ENCODE data around the gene AARS2. TPM values are rescaled to one million over a fixed set of nuclear protein-coding genes. Genes with fewer than 3 reads are reported as not detected.

The AARS2 gene
- total RNA-seq, 4 donors from 2014 or later, result 14.2 to 23.1 (median 17.7) TPM

- H3K27ac ChIP-seq, result peak overlapping the region in 1 of 4 donors; percentile 71
- H3K27me3 ChIP-seq, result peaks cover 0 to 23% of the 10 kb centered on the region in 2 donors
- no peaks in the 10 kb centered on the region for H3K36me3 ChIP-seq
- H3K4me1 ChIP-seq, result peaks cover 0 to 51% (median 4%) of the 10 kb centered on the region in 4 donors
- 50% methylated on average over 6 of the region's 6 CpGs for WGBS, 2 donors
- no peaks in the 10 kb centered on the region for H3K9me3 ChIP-seq
- H3K4me3 ChIP-seq, result peak overlapping the region in 3 of 4 donors; percentile 1 to 42 (median 23)
- DNase-seq (ENCODE audit: low spot score in 2 of 2), result peak in 1 of 2 donors; percentile 40
- TF ChIP-seq CTCF (IDR thresholded peaks at IDR 0.05), result no peak
- TF ChIP-seq EP300 (IDR thresholded peaks at IDR 0.05), result peak in 1 of 2 donors; percentile 12
Observed at GRCh38 chr6:44342052-44342451, 28.9 kb upstream of the AARS2 start.

GRCh38 chr6:44341095-44341890 lies 28.1 kb upstream of the AARS2 start:
- no peaks in the 10 kb centered on the region for H3K9me3 ChIP-seq
- peak overlapping the region in 2 of 4 donors; percentile 43 to 71 for H3K27ac ChIP-seq
- TF ChIP-seq CTCF (IDR thresholded peaks at IDR 0.05) (no peak), POLR2A (IDR thresholded peaks at IDR 0.05) (no peak), EP300 (IDR thresholded peaks at IDR 0.05) (no peak)
- peaks cover 0 to 51% (median 4%) of the 10 kb centered on the region in 4 donors for H3K4me1 ChIP-seq
- no peaks in the 10 kb centered on the region for H3K36me3 ChIP-seq
- WGBS, 2 donors, result 70 to 77% methylated on average over 8 of the region's 8 CpGs
- no peak overlapping the region for H3K4me3 ChIP-seq
- H3K27me3 ChIP-seq, result peaks cover 0 to 21% of the 10 kb centered on the region in 2 donors
- DNase-seq (ENCODE audit: low spot score in 2 of 2), result no peak

GRCh38 chr6:44339763-44340625 lies 26.8 kb upstream of the AARS2 start:
- Histone ChIP-seq H3K4me3 (no peak overlapping the region), H3K36me3 (no peaks in the 10 kb centered on the region), H3K27ac (peak overlapping the region in 1 of 4 donors; percentile 85), H3K27me3 (peaks cover 0 to 19% of the 10 kb centered on the region in 2 donors), H3K4me1 (peaks cover 0 to 47% (median 4%) of the 10 kb centered on the region in 4 donors), H3K9me3 (no peaks in the 10 kb centered on the region)
- no peak for DNase-seq (ENCODE audit: low spot score in 2 of 2)
- TF ChIP-seq POLR2A (IDR thresholded peaks at IDR 0.05), result no peak
- WGBS, 2 donors, result 68 to 74% methylated on average over 3 to 7 of the region's 7 CpGs

- Histone ChIP-seq H3K4me1 (peaks cover 0 to 41% (median 4%) of the 10 kb centered on the region in 4 donors), H3K4me3 (no peak overlapping the region), H3K27ac (peak overlapping the region in 2 of 4 donors; percentile 25 to 85), H3K9me3 (no peaks in the 10 kb centered on the region), H3K27me3 (peaks cover 0 to 19% of the 10 kb centered on the region in 2 donors), H3K36me3 (no peaks in the 10 kb centered on the region)
- TF ChIP-seq CTCF (IDR thresholded peaks at IDR 0.05) (no peak), EP300 (IDR thresholded peaks at IDR 0.05) (peak in 1 of 2 donors; percentile 9), POLR2A (IDR thresholded peaks at IDR 0.05) (no peak)
- DNase-seq (ENCODE audit: low spot score in 2 of 2), result peak; percentile 57 to 79
- 65 to 66% methylated on average over 4 to 5 of the region's 5 CpGs for WGBS, 2 donors
Observed at GRCh38 chr6:44339301-44339700, 26.2 kb upstream of the AARS2 start.

- DNase-seq (ENCODE audit: low spot score in 2 of 2), result peak; percentile 53 to 87
- WGBS, 2 donors, result 4 to 9% methylated on average over 11 of the region's 11 CpGs
- TF ChIP-seq POLR2A (IDR thresholded peaks at IDR 0.05) (no peak), CTCF (IDR thresholded peaks at IDR 0.05) (peak; percentile 53 to 77 (median 59))
- Histone ChIP-seq H3K9me3 (no peaks in the 10 kb centered on the region), H3K36me3 (no peaks in the 10 kb centered on the region), H3K27ac (peak overlapping the region in 2 of 4 donors; percentile 25 to 85), H3K4me3 (no peak overlapping the region), H3K4me1 (peaks cover 0 to 36% (median 4%) of the 10 kb centered on the region in 4 donors), H3K27me3 (peaks cover 0 to 14% of the 10 kb centered on the region in 2 donors)
Observed at GRCh38 chr6:44338228-44339122, 25.3 kb upstream of the AARS2 start.
